A673 (cell line): Measurements from ENCODE around the gene TEX48.

ENCODE experiments used
- CTCF ChIP-seq: fragments of 300-800, 200-600 bp; sonication (generic); conservative IDR thresholded peaks from 2 replicates; pipeline ENCODE4 v1.5.1; 2017; ENCODE audit warnings: low read depth, mild to moderate bottlenecking, antibody characterized with exemption, low read length, moderate library complexity, mixed read lengths
- EZH2 ChIP-seq: fragments of 200-600 bp; sonication (generic); IDR thresholded peaks from 2 replicates; pipeline ENCODE4 v1.6.1; 2017; ENCODE audit warnings: borderline replicate concordance, low read depth, mild to moderate bottlenecking, mixed read lengths, antibody characterized with exemption, low read length; ENCODE audit not compliant: poor library complexity, severe bottlenecking

GRCh38 chr9:114678130-114678529, 3.9 kb downstream of the TEX48 start:
- TF ChIP-seq CTCF (no peak), EZH2 (no peak)
